HG03575 (cell line): ENCODE measurements around the gene ADCY2.

Source experiments
- ATAC-seq: cut with Tn5 transposase; IDR thresholded peaks from one replicate; pipeline ENCODE4 v1.9.1; 2021; ENCODE audit not compliant: unreplicated experiment, insufficient number of reproducible peaks, low FRiP score; ENCODE audit errors: extremely low read depth

The ADCY2 gene

DNA sequence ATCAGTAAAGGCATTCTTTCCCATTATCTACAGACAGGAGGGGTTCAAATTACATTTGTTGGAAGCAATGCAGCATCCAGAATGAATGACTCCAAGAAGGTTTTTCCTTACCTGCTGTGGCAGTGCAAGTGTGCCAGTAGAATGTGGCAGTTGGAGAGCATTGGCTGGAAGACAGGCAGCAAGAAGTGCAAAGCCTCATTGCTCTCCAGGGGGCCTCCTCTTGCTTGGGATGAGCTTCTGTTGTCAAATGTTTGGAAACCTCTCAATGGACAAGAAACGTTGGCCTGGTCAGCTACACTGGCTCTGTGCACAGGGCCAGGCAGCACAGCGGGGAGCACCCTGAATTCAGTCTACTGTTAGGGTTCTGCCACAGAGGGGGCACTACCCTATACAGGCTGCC is 226.6 kb downstream of the ADCY2 start:
- ATAC-seq: no peak

GRCh38 chr5:7625740-7626139 is 229.8 kb downstream of the ADCY2 start:
- ATAC-seq: no peak

DNA sequence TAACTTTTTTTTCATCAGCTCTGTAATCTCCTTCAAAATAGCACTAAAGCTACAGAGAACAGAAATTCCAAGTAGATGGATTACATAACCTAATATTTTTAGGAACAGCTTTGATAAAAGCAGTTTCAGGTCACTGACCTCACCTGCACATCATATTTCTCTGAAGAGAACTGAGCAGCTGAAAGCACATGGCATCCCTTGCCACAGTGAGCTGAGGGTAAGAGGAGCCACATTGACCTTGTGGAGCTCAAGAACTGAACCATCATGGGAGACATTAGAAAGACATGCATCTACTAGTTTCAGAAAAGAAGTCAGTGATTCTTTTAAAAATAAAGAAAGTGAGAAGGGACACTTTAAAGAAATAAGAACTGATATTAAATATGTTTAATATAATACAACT is 232.3 kb downstream of the ADCY2 start:
- no peak for ATAC-seq

GRCh38 chr5:7628820-7629219 is 232.9 kb downstream of the ADCY2 start:
- ATAC-seq: no peak

DNA sequence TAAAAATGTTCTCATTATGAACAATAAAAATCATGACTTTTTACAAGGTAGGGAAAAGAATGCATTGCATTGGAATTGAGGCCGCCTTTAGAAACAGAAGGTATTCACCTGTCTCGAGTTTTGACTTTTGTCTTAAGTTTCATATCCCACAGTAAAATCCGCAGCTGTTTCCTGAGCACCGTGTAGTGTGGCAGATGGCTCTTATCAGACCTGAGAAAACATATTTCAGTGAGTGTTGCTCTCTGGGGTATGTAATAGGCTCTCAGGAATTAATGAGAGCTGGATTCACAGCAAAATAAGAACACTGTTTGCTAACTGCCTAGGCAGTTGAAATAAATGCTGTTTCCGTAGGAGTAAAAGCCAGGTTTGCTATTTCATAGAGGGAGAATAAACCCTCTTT is 233.6 kb downstream of the ADCY2 start:
- ATAC-seq: no peak

GRCh38 chr5:7634837-7635236 is 238.9 kb downstream of the ADCY2 start:
- ATAC-seq: no peak

DNA sequence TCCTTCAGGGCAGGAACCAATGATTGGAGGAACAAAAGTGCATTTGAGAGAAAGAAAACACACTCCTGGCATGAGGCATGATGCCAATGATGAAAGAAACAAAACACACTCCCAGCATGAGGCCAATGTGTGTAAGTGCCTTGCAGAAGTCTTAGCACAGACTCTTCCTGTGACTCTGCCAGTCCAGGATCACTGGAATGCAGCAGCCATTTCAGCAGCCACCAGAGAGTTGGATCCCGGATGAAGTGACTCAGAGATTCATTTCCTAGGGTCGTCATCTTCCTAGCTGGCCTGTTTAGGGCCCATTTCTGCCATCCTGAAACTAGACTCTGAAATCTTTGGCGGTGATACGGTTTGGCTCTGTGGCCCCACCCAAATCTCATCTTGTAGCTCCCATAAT is 242.5 kb downstream of the ADCY2 start:
- ATAC-seq: no peak

DNA sequence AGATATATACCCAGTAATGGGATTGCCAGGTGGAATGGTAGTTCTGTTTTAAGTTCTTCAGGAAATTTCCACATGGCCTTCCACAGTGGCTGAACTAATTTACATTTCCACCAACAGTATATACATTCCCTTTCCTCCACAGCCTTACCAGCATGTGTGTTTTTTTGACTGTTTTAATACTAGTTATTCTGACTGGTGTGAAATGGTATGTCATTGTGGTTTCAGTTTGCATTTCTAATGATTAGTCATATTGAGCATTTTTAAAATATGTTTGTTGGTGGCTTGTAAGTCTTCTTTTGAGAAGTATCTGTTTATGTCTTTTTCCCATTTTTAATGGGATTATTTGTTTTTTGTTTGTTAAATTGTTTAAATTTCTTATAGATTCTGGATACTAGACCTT is 246.1 kb downstream of the ADCY2 start:
- ATAC-seq: no peak

- no peak for ATAC-seq
These were observed 248.8 kb downstream of the ADCY2 start for GRCh38 chr5:7644723-7645122.

DNA sequence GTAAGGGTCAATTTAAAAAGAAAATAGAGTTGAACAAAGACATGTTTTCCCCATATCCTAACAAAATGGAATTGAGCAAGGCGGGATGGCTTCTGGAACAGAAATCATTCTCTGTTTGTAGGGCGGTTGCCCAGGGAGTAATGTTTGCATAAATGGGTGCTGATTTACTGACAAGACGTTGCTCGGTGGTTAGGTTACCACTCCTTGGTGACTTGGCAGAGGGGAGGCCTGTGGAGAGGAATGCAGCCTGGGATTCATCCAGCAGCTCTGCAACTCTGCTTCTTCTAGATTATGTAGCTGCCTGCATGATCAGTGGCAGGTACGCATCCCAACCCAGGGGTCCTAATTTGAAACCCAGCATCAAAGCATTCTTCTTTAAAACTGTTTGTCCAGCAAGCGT is 254.8 kb downstream of the ADCY2 start:
- ATAC-seq: no peak

DNA sequence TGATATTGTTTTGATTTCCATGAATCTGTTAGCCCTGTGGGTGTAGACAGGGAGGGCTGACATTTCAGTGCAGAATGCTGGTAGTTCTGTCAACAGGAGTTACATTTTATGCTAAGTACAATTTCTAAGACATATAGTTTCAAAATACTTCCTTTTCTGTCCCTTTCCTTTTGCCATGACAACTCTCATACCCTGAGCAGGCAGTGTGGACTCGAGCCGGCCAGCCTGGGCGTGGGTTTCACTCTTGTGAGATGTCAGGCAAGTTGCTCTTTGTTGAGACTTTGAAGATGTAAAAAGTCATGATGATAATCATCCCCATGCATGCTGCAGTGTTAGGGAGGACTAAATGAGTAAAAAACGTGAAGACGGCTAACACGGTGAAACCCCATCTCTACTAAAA is 257.1 kb downstream of the ADCY2 start:
- ATAC-seq: no peak

DNA sequence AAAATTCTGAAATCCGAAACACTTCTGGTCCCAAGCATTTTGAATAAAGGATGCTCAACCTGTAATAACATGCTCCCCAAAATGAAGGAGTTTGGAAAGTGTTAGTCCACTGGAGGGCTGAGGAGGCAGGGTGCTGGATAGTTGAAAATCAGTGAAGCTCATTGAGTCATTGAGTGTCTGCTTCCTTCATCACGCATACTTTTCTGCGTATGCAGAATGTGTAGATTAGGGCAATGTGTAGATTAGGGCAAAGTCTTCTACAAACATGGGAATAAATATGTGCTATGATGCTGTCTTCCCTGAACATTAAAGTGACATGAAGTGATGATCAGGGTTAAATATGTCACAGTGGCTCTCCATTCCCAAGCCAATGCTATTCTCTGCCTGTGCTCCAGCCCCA is 261.2 kb downstream of the ADCY2 start:
- no peak for ATAC-seq

- ATAC-seq: no peak
These were observed 263.5 kb downstream of the ADCY2 start for GRCh38 chr5:7659420-7659819.

- ATAC-seq: no peak
These were observed 266.4 kb downstream of the ADCY2 start for GRCh38 chr5:7662289-7662688.

DNA sequence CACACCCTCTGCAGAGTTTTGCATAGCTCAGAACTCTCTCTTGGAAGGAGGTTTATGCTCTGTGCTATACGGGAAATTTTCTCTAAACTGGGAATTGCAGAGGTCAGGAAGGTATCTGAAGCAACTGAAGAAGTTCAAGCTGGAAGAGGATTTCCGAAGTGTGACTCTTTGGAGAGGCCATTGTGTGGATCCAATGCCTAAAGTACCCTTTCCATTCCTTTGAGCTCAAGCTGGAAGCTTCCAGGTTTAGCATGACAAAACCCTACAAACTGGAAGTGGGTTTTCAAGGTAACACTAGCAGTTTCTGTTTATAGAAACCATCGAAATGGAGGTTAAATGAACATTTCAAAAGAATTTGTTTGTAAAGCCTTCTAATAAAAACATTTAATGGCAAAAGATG is 267.9 kb downstream of the ADCY2 start:
- ATAC-seq: no peak

GRCh38 chr5:7664208-7664607 is 268.3 kb downstream of the ADCY2 start:
- ATAC-seq: no peak

DNA sequence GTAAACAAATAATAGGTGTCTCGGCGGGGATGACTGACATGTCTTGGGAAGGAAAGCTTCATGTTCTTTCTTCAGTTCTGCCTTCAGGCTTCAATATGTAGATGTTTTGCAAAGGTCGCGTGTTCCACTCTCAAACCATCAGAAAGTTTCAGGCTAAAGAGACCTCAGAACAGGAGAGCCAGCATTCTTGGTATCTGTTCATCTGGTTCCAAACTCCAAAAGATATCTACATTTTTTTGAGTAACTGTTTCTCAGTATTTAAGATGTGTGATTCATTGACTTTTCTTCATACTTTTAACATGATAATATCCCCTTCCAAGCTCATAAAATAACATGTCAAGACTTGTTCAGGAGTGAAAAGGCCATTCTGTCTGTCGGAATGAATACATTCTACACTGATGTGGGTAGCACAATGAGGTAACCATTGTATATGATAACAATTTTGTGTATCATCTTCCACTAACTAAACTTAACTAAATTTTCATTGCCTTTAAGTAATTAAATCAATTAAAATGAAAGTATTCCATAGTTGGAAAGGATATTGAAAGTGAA is 271.4 kb downstream of the ADCY2 start:
- ATAC-seq: no peak

DNA sequence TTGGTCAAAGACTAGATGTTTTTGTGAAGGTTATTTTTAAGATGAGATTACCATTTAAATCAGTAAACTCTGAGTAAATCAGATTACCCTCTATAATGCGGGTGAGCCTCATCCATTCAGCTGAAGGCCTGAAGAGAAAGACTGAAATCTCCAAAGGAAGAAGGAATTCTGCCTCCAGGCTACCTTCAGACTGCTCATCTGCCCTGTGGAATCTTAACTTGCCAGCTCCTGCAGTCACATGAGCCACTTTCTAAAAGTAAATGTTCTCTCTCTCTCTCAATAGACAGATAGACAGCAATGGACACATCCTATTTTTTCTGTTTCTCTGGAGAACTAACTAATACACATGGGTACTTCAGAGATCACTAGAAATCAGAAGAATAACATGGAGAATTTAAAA is 272.2 kb downstream of the ADCY2 start:
- ATAC-seq: no peak

DNA sequence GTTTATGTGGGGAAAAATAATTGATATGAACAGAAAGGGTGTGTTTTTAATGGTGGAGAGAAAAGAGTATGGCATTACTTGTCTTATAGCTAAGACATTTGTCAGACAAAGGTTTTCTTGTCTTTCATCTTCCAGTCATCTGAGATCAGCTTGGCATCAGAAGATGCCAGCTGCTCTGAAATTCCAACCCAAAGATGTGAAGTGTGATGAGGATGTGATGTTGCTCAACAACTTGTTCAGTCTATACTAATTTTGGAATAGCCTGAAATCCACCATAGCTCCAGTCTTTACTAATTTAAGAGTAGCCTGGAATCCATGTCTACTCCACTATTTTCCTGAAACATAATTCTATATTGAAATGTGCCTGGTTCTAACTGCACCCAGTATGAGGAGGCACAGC is 272.7 kb downstream of the ADCY2 start:
- no peak for ATAC-seq

DNA sequence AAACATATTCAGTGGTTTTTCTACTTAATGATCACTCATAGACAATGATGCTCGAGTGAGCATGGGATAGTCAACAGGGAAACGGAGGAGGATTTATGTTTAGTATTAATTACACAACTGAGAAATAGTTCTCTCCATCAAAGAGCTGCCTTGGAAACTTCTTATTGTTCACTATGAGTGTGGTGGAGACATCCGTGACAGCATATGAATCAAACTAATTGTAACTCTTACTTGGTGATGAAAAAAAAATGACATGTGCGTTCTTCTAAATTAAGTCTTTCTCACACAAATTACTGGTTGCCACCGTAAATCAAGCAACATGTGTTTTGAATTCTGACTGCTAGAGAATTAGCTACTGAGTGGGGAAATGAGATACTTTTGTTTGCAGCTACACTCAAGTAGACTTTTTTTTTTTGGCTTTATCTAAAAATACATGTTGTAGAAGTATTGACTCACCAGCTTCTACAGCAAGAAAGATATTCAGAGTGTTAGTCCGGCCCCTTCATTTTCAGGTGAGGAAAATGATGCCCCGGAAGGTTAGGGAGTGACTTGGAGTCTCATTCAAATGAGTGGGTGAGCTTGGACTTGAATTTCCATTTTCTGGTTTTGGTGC is 275.5 kb downstream of the ADCY2 start:
- no peak for ATAC-seq

DNA sequence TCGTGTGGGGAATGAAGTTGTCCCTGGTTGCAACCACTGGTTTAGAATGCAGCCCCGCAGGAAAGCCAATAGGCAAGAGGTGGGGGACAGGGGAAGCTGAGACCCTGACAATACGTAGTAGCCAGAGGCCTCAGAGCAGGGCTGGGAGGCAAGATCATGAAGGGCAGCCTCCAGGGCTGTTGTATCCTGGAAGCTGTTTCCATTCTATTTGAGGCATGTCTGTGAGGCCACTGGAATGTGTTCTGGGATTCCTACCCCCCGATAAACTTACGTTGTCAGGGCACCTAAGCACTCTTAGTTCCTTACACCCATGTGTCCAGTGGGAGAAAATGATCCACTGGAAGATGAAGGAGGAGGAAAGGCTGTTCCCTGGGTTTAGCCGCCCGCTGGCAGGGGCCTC is 277.7 kb downstream of the ADCY2 start:
- no peak for ATAC-seq
